COLO668 (cell line): Measurements from ENCODE around the gene ARHGEF17.

Experiments used
- DNase-seq: peaks from one replicate; lab custom pipeline; 2025; ENCODE audit not compliant: unreplicated experiment; lab: John Stamatoyannopoulos, UW

ARHGEF17 gene

DNA sequence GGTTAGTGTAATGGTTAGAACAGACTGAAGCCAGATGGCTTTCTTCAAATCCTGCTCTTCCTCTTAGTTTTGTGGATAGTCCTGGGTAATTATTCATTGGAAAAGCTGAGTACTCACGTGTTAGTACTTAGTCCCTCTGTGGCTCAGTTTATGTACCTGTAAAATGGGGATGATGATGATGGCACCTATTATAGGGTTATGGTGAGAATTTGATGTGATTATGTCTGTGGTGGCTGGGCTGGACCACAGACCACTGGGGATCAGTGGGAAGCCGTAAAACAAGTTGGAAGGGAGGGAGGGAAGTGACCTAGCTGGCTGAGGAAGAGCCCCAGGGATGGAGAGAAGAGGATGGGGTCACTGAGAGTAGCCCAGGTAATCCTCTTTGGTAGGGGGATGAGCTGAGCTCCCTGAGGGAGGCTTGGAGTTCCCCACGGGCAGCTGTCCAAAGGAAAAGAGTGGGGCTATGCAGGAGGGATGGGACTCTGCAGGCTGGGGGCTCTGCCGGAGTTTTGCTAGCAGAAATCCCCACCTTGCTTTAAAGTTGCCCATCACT, 19.8 kb downstream of the ARHGEF17 start:
- no peak for DNase-seq

DNA sequence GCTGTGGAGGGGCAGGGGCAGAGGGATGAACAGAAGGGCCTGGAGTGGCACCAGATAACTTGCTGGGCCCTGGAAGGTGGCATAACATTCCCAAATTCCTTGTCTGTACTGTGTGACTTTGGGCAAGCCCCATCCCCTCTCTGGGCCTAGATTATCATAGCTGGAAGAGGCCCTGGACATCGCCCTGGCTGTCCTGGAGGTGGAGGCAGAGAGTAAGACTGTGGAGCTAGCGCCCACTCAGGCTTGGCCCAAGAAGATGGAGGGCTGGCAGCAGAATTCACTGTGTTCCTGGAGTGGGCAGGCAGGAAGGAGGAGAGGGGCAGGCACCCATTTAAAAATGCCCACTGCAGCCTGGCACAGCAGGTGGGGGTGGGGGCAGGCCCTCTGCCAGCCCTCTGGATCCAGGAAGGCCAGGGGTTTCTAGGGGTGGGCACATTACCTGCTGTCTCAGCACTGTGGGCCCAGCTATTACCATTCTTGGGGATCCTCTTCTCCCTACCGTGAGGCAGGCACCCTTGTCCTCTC, 22.6 kb downstream of the ARHGEF17 start:
- no peak for DNase-seq

- no peak for DNase-seq
These were observed 23.3 kb downstream of the ARHGEF17 start for GRCh38 chr11:73331138-73331916.

DNA sequence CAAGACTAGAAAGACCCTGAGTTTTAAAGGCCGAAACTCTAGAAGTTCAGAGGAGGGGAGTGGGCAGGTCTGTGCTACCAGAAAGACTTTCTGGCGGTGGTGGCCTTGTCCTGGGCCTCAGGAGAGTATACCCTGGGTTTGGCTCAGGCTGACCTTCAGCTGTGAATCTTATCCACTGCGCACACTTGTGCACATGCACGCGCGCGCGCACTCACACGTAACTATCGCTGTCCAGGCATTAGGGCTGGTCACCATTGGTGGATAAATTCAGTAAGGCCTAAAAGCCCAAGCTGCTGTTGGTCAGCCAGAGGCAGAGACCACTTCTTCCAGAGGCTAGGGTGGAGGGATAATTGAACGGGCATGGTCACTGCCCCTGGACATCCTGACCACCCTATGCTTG, 25.1 kb downstream of the ARHGEF17 start:
- DNase-seq = no peak

- no peak for DNase-seq
These were observed 25.7 kb downstream of the ARHGEF17 start for GRCh38 chr11:73333640-73334383.

DNA sequence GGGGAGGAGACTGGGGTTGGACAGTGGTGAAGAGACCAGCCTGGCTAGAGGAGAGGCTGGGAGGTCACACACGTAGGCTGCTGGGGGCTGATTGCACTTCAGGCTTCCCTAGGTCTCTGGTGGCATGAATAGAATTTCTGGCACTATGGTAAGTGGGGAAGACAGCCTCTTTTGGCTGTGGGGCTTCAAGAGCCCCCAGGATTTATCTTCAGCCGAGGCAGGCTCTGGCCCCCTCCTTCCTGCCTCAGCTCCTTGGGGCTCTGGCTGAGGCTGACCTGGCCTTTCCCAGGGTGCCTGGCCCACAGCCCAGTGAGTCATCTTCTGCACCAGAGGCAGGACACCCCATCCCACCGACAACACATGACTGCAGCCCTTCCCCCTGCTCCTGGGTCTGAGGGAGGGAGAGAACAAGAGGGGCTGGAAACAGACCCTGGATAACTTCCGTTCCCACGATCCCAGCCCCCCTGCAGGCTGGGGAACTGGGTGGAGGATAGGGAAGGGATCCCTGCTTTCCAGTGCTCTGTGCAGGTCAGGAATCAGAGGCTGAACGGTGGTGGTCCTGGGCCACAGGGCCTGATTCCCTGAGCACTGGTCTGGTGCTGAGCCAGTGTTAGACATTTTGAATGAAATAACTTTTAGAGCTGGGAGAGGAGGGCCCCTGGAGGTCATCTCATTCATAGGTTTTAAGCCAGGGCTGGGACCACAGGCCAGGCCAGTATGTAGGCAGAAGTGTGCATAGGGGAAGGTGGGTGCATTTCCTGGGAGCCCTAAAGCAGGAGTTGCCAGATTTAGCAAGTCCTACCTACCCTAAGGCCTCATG, 26.5 kb downstream of the ARHGEF17 start:
- no peak for DNase-seq

- DNase-seq = peak; percentile 58
These were observed 27.3 kb downstream of the ARHGEF17 start for GRCh38 chr11:73335204-73335923.

- no peak for DNase-seq
These were observed 29.8 kb downstream of the ARHGEF17 start for GRCh38 chr11:73337846-73338245.

GRCh38 chr11:73338279-73338678, 30.2 kb downstream of the ARHGEF17 start:
- no peak for DNase-seq

DNA sequence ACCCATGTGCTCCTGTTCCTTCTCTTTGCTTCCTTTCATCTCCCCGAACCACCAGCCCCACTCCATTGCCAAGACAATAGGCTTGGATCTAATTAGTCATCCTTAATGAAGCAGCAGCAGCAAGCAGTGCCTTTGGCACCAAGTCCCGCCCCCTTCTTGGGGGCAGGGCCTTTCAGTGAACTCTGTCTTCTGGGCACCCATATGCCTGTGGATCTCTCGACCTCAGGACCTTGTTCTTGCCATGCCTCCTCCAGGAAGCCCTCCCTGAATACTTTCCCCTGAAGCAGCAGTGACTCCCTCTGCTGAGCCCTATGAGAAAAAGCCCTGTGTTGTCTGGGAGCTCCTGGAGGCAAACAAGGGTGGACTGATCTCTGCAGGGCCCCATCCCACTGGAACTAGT, 32.1 kb downstream of the ARHGEF17 start:
- DNase-seq = no peak

DNA sequence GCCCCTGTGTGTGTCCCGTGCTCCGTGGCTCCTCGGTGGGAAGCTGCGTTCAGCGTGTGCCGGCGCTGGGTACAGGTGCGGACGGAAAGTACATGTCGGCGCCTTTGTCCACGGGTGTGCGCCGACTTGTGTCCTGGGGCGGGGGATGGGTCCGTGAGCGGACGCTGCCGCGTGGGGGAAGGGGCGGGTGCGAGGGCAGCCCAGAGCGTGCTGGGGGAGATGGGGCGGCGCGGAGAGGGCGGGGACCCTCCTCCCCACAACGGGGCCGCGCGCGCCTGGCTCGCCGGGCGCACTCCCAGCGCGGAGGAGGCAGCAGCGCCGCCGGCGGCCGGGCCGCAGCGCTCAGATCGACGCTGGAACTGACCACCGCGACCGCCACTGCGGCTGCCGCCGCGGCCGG, 34.6 kb downstream of the ARHGEF17 start:
- DNase-seq = peak; percentile 35

GRCh38 chr11:73343076-73343873, 35.2 kb downstream of the ARHGEF17 start:
- no peak for DNase-seq

GRCh38 chr11:73344191-73344607, 36.1 kb downstream of the ARHGEF17 start:
- no peak for DNase-seq

- DNase-seq = no peak
These were observed 37.5 kb downstream of the ARHGEF17 start for GRCh38 chr11:73345481-73346160.

DNA sequence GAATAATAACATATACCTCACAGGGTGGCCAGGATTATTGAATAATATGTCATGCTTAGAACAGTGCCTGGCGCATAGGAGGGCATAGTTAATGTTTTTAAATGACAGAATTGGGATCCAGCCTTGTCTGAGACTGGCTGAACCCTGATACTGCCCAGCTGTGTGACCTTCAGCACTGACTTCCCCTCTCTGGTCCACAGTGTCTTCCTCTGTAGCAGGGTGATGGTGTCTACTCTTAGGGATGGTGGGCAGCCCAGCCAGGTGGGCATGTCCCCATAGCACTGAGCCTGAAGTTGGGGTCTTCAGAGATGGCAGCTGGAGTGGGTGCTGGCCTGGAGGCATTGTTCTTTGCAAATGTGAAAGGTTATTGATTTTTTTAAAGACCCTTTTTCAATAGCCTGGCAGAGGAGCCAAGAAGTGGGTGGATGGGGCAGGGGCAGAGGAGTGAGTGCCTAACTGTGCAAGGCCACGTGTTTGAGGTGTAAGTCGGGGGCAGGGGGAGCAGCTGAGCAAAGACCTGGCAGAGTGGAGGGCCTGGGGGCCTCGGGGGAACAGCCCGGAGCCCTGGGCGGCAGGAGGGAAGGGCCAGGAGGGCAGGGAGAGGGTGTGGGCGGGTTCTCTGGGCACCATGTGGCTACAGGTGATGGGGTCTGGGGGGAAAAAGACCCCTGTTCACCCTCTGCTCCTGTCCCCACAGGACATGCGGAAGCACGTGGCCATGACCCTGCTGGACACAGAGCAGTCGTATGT, 38.3 kb downstream of the ARHGEF17 start:
- DNase-seq = no peak

DNA sequence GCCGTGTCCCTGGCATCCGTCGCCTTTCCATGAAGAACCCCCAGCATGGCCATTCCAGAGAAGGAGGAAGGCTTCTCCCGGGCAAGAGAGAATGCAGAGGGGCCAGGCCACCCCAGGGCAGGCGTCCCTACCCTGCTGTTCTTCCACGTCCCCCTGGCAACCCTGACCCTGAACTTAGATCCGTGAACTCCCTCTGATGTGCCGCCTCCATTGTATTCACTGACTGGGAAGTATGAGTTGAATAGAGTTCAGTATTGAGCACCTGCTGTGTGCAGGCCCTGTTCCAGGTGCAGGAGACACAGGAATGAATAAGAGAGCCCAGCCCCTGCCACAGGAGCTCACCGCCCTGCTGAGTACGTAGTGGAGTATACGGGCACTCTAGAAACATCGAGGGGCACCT, 39.0 kb downstream of the ARHGEF17 start:
- DNase-seq = peak; percentile 12

DNA sequence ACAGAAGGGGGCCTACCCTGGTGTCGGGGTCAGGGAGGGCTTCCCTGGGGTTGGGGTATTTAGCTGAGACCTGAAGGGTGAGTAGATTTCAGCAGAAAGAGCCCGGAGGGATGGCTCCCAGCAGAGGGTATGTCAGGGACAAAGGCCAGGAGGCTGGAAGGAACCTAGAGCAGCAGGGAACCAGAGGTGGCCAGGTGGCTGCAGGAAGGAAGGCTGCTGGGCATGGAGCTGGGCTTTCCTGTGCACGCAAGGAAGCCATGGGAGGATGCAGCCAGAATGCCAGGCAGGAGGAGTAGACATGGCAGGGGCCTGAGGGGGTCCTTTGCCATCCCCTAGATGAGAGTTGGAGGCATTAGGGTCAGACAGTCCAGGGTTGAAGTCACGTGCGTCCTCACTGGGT, 40.8 kb downstream of the ARHGEF17 start:
- DNase-seq = no peak

DNA sequence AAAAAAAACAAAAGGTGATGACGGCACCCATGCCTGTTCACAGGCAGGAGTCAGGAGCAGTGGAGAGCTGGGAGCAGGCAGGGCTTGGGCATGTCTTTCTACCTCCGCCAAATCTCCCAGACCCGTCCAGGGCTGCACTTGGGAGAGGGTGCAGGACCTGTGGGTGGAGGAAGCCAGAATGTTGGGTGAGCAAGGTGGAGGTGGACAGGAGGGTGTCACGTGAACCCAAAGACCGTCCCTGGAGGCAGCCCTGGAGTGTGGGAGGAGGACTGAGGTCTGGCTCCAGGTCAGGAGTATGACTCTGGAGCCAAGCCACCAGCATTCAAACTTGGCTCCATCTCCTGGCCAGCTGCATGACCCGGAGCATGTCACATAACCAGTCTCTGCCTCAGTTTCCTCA, 41.6 kb downstream of the ARHGEF17 start:
- DNase-seq = no peak
